C4-2B (cell line): ENCODE data around the gene GFY.

Source experiments
- ZFX ChIP-seq: fragments of 450-650 bp; IDR thresholded peaks from 2 replicates; pipeline ENCODE4 v1.6.1; 2017
- TF ChIP-seq, protein P1 (sequence below): fragments of 450-650 bp; conservative IDR thresholded peaks from 2 replicates; pipeline ENCODE4 v1.5.1; 2017; ENCODE audit warnings: mild to moderate bottlenecking

DNA sequence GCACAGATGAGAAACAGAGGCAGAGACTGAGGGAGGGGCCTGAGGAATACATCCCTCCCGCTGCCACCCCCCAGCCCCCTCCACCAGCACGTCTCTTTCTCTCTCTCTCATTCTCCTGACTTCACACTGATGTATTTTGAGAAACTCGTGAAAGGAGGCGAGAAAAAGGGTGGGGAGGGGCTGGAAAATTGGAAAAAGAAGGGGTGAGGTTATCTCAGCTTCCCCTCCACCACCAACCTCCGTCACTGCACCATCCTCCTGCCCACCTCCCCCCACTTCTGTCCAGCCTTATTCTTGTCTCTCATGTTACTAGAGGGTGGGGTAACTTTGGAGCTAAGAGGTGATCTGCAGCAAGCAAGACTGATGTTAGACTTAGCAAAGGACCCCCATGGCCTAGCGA, 14.6 kb downstream of the GFY start:
- TF ChIP-seq, protein P1, sequence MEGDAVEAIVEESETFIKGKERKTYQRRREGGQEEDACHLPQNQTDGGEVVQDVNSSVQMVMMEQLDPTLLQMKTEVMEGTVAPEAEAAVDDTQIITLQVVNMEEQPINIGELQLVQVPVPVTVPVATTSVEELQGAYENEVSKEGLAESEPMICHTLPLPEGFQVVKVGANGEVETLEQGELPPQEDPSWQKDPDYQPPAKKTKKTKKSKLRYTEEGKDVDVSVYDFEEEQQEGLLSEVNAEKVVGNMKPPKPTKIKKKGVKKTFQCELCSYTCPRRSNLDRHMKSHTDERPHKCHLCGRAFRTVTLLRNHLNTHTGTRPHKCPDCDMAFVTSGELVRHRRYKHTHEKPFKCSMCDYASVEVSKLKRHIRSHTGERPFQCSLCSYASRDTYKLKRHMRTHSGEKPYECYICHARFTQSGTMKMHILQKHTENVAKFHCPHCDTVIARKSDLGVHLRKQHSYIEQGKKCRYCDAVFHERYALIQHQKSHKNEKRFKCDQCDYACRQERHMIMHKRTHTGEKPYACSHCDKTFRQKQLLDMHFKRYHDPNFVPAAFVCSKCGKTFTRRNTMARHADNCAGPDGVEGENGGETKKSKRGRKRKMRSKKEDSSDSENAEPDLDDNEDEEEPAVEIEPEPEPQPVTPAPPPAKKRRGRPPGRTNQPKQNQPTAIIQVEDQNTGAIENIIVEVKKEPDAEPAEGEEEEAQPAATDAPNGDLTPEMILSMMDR: no peak
- no peak for TF ChIP-seq ZFX
